ENCODE data around the gene ERN1.

DNA sequence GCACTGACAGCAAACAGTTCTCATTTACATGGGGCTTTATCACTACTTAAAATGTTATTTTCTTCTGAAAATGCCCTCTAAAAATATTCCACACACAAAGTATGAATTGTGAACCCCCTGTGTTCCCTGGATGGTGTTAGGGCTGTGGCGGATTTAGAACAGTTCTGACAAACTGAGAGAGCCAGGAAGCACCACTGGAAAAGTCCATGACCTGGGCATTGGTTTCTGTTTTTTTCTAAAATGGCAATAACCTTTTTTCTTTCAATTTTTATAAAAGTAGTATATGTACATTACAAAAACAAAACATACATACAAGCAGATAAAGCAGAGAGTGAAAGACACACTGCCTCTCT, 21.0 kb upstream of the ERN1 start:
- TF ChIP-seq POLR2AphosphoS5 (IDR thresholded peaks at IDR 0.05; ENCODE audit: borderline replicate concordance, low read depth, low read length): no peak
- TF ChIP-seq EZH2 (IDR thresholded peaks at IDR 0.05): no peak
- no peak for TF ChIP-seq FOXP2 (optimal IDR thresholded peaks at IDR 0.05; ENCODE audit: control extremely low read depth, extremely low read length, insufficient read depth)
